ENCODE results near the gene CIAO3. TPM values are rescaled to one million over a fixed set of nuclear protein-coding genes. Genes with fewer than 3 reads are reported as not detected.

Gene CIAO3
- total RNA-seq, 2 donors from 2014 or later: 23.3 to 25.5 TPM

- Histone ChIP-seq H3K4me3 (no peak overlapping the region), H3K27me3 (no peaks in the 10 kb centered on the region), H3K4me1 (peaks cover 0 to 10% of the 10 kb centered on the region in 2 donors), H3K27ac (no peak overlapping the region), H3K9me3 (no peaks in the 10 kb centered on the region), H3K36me3 (peaks cover 56% of the 10 kb centered on the region)
- TF ChIP-seq CTCF (IDR thresholded peaks at IDR 0.05): no peak
- DNase-seq (ENCODE audit: low spot score): no peak
Observed at GRCh38 chr16:735982-736453, 4.8 kb downstream of the CIAO3 start.

GRCh38 chr16:734981-735881 lies 5.6 kb downstream of the CIAO3 start:
- no peak for TF ChIP-seq CTCF (IDR thresholded peaks at IDR 0.05)
- peaks cover 56% of the 10 kb centered on the region for H3K36me3 ChIP-seq
- peaks cover 0 to 7% of the 10 kb centered on the region in 2 donors for H3K4me1 ChIP-seq
- H3K27me3 ChIP-seq: no peaks in the 10 kb centered on the region
- no peak overlapping the region for H3K4me3 ChIP-seq
- H3K27ac ChIP-seq: no peak overlapping the region
- no peak for DNase-seq (ENCODE audit: low spot score)
- H3K9me3 ChIP-seq: no peaks in the 10 kb centered on the region

GRCh38 chr16:734208-734980 lies 6.4 kb downstream of the CIAO3 start:
- no peaks in the 10 kb centered on the region for H3K4me1 ChIP-seq
- no peaks in the 10 kb centered on the region for H3K9me3 ChIP-seq
- peaks cover 56% of the 10 kb centered on the region for H3K36me3 ChIP-seq
- no peak overlapping the region for H3K27ac ChIP-seq
- H3K4me3 ChIP-seq: no peak overlapping the region
- TF ChIP-seq CTCF (IDR thresholded peaks at IDR 0.05): no peak
- no peaks in the 10 kb centered on the region for H3K27me3 ChIP-seq
- no peak for DNase-seq (ENCODE audit: low spot score)

- no peak for TF ChIP-seq CTCF (IDR thresholded peaks at IDR 0.05)
- Histone ChIP-seq H3K27me3 (no peaks in the 10 kb centered on the region), H3K9me3 (no peaks in the 10 kb centered on the region), H3K27ac (no peak overlapping the region), H3K36me3 (peaks cover 56% of the 10 kb centered on the region), H3K4me3 (no peak overlapping the region), H3K4me1 (peaks cover 0 to 5% of the 10 kb centered on the region in 2 donors)
- no peak for DNase-seq (ENCODE audit: low spot score)
Observed at GRCh38 chr16:733382-734207, 7.2 kb downstream of the CIAO3 start.

GRCh38 chr16:732936-733335 lies 7.9 kb downstream of the CIAO3 start:
- Histone ChIP-seq H3K36me3 (peaks cover 56% of the 10 kb centered on the region), H3K4me1 (peaks cover 0 to 12% of the 10 kb centered on the region in 2 donors), H3K4me3 (no peak overlapping the region), H3K9me3 (no peaks in the 10 kb centered on the region), H3K27me3 (no peaks in the 10 kb centered on the region), H3K27ac (no peak overlapping the region)
- no peak for DNase-seq (ENCODE audit: low spot score)
- TF ChIP-seq CTCF (IDR thresholded peaks at IDR 0.05): no peak
